WTC11 (cell line): Measurements from ENCODE around the gene OR4D1. TPM values are rescaled to one million over a fixed set of nuclear protein-coding genes. Genes with fewer than 3 reads are reported as not detected.
A peak's percentile ranks its signal among the peaks of the same experiment; 100 is the strongest.

Experiments
- ATAC-seq: fragments of 200-7000 bp; cut with Tn5 transposase; 2 replicates; pipeline ENCODE4 v1.10.0; 2021; ENCODE audit warnings: mild to moderate bottlenecking, moderate library complexity
- CTCF ChIA-PET: fragments of 300-600 bp; sonication (Branson Sonifier 250); formaldehyde crosslinking; loops from one replicate; lab custom pipeline; 2021; ENCODE audit warnings: antibody characterized with exemption; lab: Charles Lee
- POLR2A ChIA-PET: fragments of 350-600 bp; sonication (Branson Sonifier 250); formaldehyde crosslinking; loops from one replicate; lab custom pipeline; 2021; ENCODE audit warnings: antibody characterized with exemption; lab: Charles Lee
- DNase-seq: peaks from one replicate; pipeline ENCODE4 v3.0.0; 2021; ENCODE audit warnings: low spot score
- H3K27ac Mint-ChIP-seq: 2 replicates; pipeline ENCODE4 v1.8.0; 2021; ENCODE audit warnings: mixed read lengths
- H3K27me3 Mint-ChIP-seq: 2 replicates; pipeline ENCODE4 v1.8.0; 2021; ENCODE audit warnings: low read depth, mild to moderate bottlenecking, moderate library complexity, mixed read lengths
- H3K36me3 Mint-ChIP-seq: 2 replicates; pipeline ENCODE4 v1.8.0; 2021; ENCODE audit warnings: mixed read lengths
- H3K4me1 Mint-ChIP-seq: 2 replicates; pipeline ENCODE4 v1.8.0; 2022; ENCODE audit warnings: mixed read lengths
- H3K4me3 Mint-ChIP-seq: 2 replicates; pipeline ENCODE4 v1.8.0; 2021; ENCODE audit warnings: mild to moderate bottlenecking, moderate library complexity, mixed read lengths
- H3K9me3 Mint-ChIP-seq: 2 replicates; pipeline ENCODE4 v1.8.0; 2021; ENCODE audit warnings: mixed read lengths
- ATF1 ChIP-seq: sonication (generic); formaldehyde crosslinking; IDR thresholded peaks from 2 replicates; pipeline ENCODE4 v1.8.1; 2023; ENCODE audit warnings: mild to moderate bottlenecking, moderate library complexity, missing genetic modification reagents
- FOXK1 ChIP-seq: sonication (generic); formaldehyde crosslinking; IDR thresholded peaks from 2 replicates; pipeline ENCODE4 v1.8.0; 2022; ENCODE audit warnings: mild to moderate bottlenecking, moderate library complexity, missing genetic modification reagents
- IRF1 ChIP-seq: sonication (generic); formaldehyde crosslinking; IDR thresholded peaks from 2 replicates; pipeline ENCODE4 v1.8.0; 2023; ENCODE audit warnings: missing genetic modification reagents
- MYBL2 ChIP-seq: sonication (generic); formaldehyde crosslinking; IDR thresholded peaks from 2 replicates; pipeline ENCODE4 v1.8.1; 2023; ENCODE audit warnings: mild to moderate bottlenecking, moderate library complexity, missing genetic modification reagents
- NFYB ChIP-seq: sonication (generic); formaldehyde crosslinking; conservative IDR thresholded peaks from 2 replicates; pipeline ENCODE4 v1.8.0; 2022; ENCODE audit warnings: low read depth, missing genetic modification reagents
- PREB ChIP-seq: sonication (generic); formaldehyde crosslinking; IDR thresholded peaks from 2 replicates; pipeline ENCODE4 v1.8.1; 2022; ENCODE audit warnings: mild to moderate bottlenecking, missing genetic modification reagents, moderate library complexity, borderline replicate concordance
- TP53 ChIP-seq: sonication (generic); formaldehyde crosslinking; IDR thresholded peaks from 2 replicates; pipeline ENCODE4 v1.8.1; 2023; ENCODE audit warnings: mild to moderate bottlenecking, missing genetic modification reagents
- USF1 ChIP-seq: sonication (generic); formaldehyde crosslinking; IDR thresholded peaks from 2 replicates; pipeline ENCODE4 v1.8.0; 2022; ENCODE audit warnings: mild to moderate bottlenecking, missing genetic modification reagents
- ZNF121 ChIP-seq: sonication (generic); formaldehyde crosslinking; IDR thresholded peaks from 2 replicates; pipeline ENCODE4 v1.8.0; 2023; ENCODE audit warnings: missing genetic modification reagents
- ZNF317 ChIP-seq: sonication (generic); formaldehyde crosslinking; IDR thresholded peaks from 2 replicates; pipeline ENCODE4 v1.8.1; 2023; ENCODE audit warnings: low read depth, mild to moderate bottlenecking, moderate library complexity, missing genetic modification reagents, borderline replicate concordance
- ZNF512 ChIP-seq: sonication (generic); formaldehyde crosslinking; IDR thresholded peaks from 2 replicates; pipeline ENCODE4 v1.8.1; 2022; ENCODE audit warnings: missing genetic modification reagents, borderline replicate concordance
- total RNA-seq: library from RNA; stranded (reverse); gene quantifications from 3 replicates; pipeline ENCODE4 v1.2.3, GENCODE V29; 2021
- TF ChIP-seq, protein P1 (sequence below): sonication (generic); formaldehyde crosslinking; IDR thresholded peaks from 2 replicates; pipeline ENCODE4 v1.8.0; 2022; ENCODE audit warnings: missing genetic modification reagents
- TF ChIP-seq, protein P2 (sequence below): sonication (generic); formaldehyde crosslinking; IDR thresholded peaks from 2 replicates; pipeline ENCODE4 v1.8.1; 2023; ENCODE audit warnings: mild to moderate bottlenecking, missing genetic modification reagents, borderline replicate concordance
- TF ChIP-seq, protein P3 (sequence below): sonication (generic); formaldehyde crosslinking; IDR thresholded peaks from 2 replicates; pipeline ENCODE4 v1.8.1; 2023; ENCODE audit warnings: mild to moderate bottlenecking, missing genetic modification reagents
- TF ChIP-seq, protein P4 (sequence below): sonication (generic); formaldehyde crosslinking; IDR thresholded peaks from 2 replicates; pipeline ENCODE4 v1.8.0; 2022; ENCODE audit warnings: mild to moderate bottlenecking, missing genetic modification reagents

The OR4D1 gene
- total RNA-seq, 1 experiment from 2014 or later: 0.17 TPM

DNA sequence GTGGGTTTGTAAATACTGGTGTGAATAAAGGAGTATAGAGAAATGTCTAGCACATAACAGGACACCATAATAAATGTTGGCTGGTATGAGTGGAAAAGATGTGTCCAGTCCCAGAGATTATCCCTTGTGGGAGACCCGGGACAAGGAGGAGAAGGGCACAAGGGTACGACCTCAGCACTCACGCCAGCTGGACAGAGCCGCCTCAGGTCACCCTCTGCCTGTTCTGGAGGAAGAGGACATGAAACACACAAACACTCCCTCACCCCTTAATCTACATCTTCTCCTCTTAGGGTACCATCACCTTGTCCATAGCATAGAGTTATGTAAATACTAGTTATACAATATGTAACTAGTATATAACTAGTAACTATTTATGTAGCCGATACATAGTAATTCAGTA, 38.2 kb upstream of the OR4D1 start:
- Mint-ChIP-seq H3K4me3 (no peak overlapping the region), H3K9me3 (no peaks in the 10 kb centered on the region; the same call in 1 of the 2 replicates), H3K27ac (no peak overlapping the region), H3K36me3 (no peaks in the 10 kb centered on the region), H3K4me1 (no peaks in the 10 kb centered on the region)
- POLR2A ChIA-PET: no interaction called here
- no peak for DNase-seq
- ATAC-seq: no peak
- CTCF ChIA-PET: interaction anchor here (1.1 to 1.5 kb wide), 2 partner anchors 110 to 249 kb away, joined by 3 to 4 read pairs; no protein-coding TSS in a partner anchor
- TF ChIP-seq, protein P1, sequence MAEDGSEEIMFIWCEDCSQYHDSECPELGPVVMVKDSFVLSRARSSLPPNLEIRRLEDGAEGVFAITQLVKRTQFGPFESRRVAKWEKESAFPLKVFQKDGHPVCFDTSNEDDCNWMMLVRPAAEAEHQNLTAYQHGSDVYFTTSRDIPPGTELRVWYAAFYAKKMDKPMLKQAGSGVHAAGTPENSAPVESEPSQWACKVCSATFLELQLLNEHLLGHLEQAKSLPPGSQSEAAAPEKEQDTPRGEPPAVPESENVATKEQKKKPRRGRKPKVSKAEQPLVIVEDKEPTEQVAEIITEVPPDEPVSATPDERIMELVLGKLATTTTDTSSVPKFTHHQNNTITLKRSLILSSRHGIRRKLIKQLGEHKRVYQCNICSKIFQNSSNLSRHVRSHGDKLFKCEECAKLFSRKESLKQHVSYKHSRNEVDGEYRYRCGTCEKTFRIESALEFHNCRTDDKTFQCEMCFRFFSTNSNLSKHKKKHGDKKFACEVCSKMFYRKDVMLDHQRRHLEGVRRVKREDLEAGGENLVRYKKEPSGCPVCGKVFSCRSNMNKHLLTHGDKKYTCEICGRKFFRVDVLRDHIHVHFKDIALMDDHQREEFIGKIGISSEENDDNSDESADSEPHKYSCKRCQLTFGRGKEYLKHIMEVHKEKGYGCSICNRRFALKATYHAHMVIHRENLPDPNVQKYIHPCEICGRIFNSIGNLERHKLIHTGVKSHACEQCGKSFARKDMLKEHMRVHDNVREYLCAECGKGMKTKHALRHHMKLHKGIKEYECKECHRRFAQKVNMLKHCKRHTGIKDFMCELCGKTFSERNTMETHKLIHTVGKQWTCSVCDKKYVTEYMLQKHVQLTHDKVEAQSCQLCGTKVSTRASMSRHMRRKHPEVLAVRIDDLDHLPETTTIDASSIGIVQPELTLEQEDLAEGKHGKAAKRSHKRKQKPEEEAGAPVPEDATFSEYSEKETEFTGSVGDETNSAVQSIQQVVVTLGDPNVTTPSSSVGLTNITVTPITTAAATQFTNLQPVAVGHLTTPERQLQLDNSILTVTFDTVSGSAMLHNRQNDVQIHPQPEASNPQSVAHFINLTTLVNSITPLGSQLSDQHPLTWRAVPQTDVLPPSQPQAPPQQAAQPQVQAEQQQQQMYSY (CRISPR knock-in tag): no peak
- TF ChIP-seq, all 79 proteins: peak for 0
- H3K27me3 Mint-ChIP-seq: peaks cover 9% of the 10 kb centered on the region

- no peak for ATAC-seq
- no peak for DNase-seq
- Mint-ChIP-seq H3K4me1 (no peaks in the 10 kb centered on the region), H3K27ac (peak overlapping the region; percentile 14; the same call in 1 of the 2 replicates), H3K9me3 (no peaks in the 10 kb centered on the region; the same call in 1 of the 2 replicates), H3K36me3 (no peaks in the 10 kb centered on the region), H3K4me3 (no peak overlapping the region), H3K27me3 (peaks cover 10% of the 10 kb centered on the region)
- ChIA-PET CTCF (interaction anchor here (0.7 to 1.5 kb wide), 5 partner anchors 112 to 440 kb away, joined by 3 to 5 read pairs (median 4); no protein-coding TSS in a partner anchor), POLR2A (no interaction called here)
- TF ChIP-seq ATF1 (no peak), ZNF317 (no peak), USF1 (no peak), FOXK1 (CRISPR knock-in tag) (no peak), ZNF121 (no peak), NFYB (CRISPR knock-in tag) (no peak), MYBL2 (CRISPR knock-in tag) (no peak), IRF1 (no peak), ZNF512 (no peak), TP53 (CRISPR knock-in tag) (no peak), PREB (CRISPR knock-in tag) (no peak)
- TF ChIP-seq, protein P1 (CRISPR knock-in tag): no peak
- TF ChIP-seq, protein P2, sequence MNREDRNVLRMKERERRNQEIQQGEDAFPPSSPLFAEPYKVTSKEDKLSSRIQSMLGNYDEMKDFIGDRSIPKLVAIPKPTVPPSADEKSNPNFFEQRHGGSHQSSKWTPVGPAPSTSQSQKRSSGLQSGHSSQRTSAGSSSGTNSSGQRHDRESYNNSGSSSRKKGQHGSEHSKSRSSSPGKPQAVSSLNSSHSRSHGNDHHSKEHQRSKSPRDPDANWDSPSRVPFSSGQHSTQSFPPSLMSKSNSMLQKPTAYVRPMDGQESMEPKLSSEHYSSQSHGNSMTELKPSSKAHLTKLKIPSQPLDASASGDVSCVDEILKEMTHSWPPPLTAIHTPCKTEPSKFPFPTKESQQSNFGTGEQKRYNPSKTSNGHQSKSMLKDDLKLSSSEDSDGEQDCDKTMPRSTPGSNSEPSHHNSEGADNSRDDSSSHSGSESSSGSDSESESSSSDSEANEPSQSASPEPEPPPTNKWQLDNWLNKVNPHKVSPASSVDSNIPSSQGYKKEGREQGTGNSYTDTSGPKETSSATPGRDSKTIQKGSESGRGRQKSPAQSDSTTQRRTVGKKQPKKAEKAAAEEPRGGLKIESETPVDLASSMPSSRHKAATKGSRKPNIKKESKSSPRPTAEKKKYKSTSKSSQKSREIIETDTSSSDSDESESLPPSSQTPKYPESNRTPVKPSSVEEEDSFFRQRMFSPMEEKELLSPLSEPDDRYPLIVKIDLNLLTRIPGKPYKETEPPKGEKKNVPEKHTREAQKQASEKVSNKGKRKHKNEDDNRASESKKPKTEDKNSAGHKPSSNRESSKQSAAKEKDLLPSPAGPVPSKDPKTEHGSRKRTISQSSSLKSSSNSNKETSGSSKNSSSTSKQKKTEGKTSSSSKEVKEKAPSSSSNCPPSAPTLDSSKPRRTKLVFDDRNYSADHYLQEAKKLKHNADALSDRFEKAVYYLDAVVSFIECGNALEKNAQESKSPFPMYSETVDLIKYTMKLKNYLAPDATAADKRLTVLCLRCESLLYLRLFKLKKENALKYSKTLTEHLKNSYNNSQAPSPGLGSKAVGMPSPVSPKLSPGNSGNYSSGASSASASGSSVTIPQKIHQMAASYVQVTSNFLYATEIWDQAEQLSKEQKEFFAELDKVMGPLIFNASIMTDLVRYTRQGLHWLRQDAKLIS: no peak
- TF ChIP-seq, protein P3, sequence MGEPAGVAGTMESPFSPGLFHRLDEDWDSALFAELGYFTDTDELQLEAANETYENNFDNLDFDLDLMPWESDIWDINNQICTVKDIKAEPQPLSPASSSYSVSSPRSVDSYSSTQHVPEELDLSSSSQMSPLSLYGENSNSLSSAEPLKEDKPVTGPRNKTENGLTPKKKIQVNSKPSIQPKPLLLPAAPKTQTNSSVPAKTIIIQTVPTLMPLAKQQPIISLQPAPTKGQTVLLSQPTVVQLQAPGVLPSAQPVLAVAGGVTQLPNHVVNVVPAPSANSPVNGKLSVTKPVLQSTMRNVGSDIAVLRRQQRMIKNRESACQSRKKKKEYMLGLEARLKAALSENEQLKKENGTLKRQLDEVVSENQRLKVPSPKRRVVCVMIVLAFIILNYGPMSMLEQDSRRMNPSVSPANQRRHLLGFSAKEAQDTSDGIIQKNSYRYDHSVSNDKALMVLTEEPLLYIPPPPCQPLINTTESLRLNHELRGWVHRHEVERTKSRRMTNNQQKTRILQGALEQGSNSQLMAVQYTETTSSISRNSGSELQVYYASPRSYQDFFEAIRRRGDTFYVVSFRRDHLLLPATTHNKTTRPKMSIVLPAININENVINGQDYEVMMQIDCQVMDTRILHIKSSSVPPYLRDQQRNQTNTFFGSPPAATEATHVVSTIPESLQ (CRISPR knock-in tag): no peak
- TF ChIP-seq, protein P4, sequence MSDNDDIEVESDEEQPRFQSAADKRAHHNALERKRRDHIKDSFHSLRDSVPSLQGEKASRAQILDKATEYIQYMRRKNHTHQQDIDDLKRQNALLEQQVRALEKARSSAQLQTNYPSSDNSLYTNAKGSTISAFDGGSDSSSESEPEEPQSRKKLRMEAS (CRISPR knock-in tag): no peak
Measured at GRCh38 chr17:58111676-58112075, 36.5 kb upstream of the OR4D1 start.
